IPS DF 6.9 (cell line): ENCODE measurements around the gene TRIM17.

Experiments
- DNase-seq: peaks from one replicate; pipeline ENCODE4 v3.0.0-alpha.2; 2013; ENCODE audit warnings: low read depth, low spot score
- H3K27ac ChIP-seq: one replicate; pipeline ENCODE4 v1.5.1; 2013; ENCODE audit warnings: low read length, control low read depth
- H3K27me3 ChIP-seq: 2 replicates; pipeline ENCODE4 v1.6.1; 2013; ENCODE audit warnings: mild to moderate bottlenecking, low read length; ENCODE audit not compliant: control insufficient read depth, insufficient read depth
- H3K36me3 ChIP-seq: 2 replicates; pipeline ENCODE4 v1.6.1; 2013; ENCODE audit warnings: low read length; ENCODE audit not compliant: control insufficient read depth, insufficient read depth
- H3K4me1 ChIP-seq: 2 replicates; pipeline ENCODE4 v1.6.1; 2013; ENCODE audit warnings: low read length; ENCODE audit not compliant: control insufficient read depth, insufficient read depth
- H3K4me3 ChIP-seq: 2 replicates; pipeline ENCODE4 v1.5.1; 2013; ENCODE audit warnings: mild to moderate bottlenecking, low read length
- H3K9me3 ChIP-seq: 2 replicates; pipeline ENCODE4 v1.6.1; 2013; ENCODE audit warnings: low read length, inconsistent platforms; ENCODE audit not compliant: control insufficient read depth, insufficient read depth
- WGBS: extraction: QIAGEN DNeasy Blood & Tissue Kit; methylation state at CpG from one replicate; pipeline ENCODE4 v1.1.7; 2013; ENCODE audit warnings: mixed read lengths, missing lambda C conversion rate; ENCODE audit not compliant: insufficient read length, insufficient coverage; 5-methylcytosine and 5-hydroxymethylcytosine counted together

Gene TRIM17

DNA sequence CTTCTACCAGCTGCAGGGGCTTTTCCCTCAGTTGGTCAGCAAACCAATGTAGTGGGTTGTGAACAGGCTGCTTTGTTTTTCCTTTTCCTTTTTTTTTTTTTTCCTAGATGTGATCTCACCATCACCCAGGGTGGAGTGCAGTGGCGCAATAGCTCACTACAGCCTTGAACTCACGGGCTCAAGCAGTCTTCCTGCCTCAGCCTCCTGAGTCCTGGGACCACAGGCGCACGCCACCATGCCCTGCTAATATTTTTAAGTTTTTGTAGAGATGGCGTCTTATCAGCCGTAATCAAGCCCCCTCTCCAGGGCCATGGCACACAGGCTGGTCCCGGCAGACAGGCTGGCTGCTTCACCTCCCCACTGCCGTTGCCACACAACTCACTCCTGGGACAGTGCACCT lies 6.6 kb downstream of the TRIM17 start:
- no peaks in the 10 kb centered on the region for H3K36me3 ChIP-seq
- peaks cover 4% of the 10 kb centered on the region; the same call in 1 of the 2 replicates for H3K27me3 ChIP-seq
- no peak for DNase-seq
- WGBS, result no CpG with 5 or more reads among the region's 8 CpGs
- H3K4me3 ChIP-seq, result no peak overlapping the region
- no peaks in the 10 kb centered on the region for H3K9me3 ChIP-seq
- no peak overlapping the region for H3K27ac ChIP-seq
- peaks cover 10% of the 10 kb centered on the region for H3K4me1 ChIP-seq

DNA sequence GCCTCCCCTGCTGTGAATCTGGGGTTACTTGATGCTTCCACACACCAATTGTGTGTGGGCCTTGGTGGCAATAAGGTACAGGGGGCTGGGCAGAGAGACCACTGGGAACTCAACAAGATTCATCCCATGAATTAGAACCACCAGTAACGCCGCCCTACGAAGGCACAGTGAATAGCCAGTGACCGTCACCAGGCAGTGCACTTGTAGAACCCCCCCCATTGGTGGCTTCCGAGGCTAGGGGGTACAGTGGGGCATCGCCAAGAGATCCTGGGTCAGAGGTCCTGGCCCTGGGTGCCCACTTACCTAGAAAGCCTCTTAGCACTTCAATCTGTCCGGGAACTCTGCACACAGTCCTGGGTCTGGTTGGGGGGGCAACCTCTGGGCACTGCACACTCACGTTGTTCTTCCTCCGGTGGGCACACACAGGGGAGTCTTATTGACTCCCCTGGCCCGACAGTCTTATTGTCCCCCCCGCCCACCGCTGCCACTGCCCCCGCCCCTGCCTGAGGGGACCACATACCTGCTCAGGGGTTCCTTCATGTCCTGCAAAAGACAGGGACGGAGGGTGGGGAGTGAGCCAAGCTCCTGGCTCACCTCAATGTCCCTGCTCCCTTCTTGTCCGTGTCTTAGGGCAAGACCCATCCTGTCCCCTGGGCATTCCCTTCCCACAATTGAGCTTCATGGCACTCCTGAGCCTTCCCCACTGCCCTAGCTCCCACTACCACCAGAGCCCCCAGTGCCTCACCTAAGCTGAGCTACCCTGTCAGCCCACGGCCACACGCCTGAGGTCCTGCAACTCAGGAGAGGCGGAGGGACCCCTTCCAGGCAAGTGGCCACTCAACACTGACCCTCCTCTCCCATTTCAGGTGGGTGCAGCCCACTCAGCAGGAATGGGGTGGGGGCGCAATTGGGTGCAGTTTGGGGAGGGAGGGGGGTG lies 7.5 kb downstream of the TRIM17 start:
- WGBS, result no CpG with 5 or more reads among the region's 19 CpGs
- Histone ChIP-seq H3K27ac (no peak overlapping the region), H3K9me3 (no peaks in the 10 kb centered on the region), H3K4me1 (peaks cover 10% of the 10 kb centered on the region), H3K36me3 (no peaks in the 10 kb centered on the region), H3K27me3 (no peaks in the 10 kb centered on the region; the same call in 1 of the 2 replicates), H3K4me3 (no peak overlapping the region)
- no peak for DNase-seq

DNA sequence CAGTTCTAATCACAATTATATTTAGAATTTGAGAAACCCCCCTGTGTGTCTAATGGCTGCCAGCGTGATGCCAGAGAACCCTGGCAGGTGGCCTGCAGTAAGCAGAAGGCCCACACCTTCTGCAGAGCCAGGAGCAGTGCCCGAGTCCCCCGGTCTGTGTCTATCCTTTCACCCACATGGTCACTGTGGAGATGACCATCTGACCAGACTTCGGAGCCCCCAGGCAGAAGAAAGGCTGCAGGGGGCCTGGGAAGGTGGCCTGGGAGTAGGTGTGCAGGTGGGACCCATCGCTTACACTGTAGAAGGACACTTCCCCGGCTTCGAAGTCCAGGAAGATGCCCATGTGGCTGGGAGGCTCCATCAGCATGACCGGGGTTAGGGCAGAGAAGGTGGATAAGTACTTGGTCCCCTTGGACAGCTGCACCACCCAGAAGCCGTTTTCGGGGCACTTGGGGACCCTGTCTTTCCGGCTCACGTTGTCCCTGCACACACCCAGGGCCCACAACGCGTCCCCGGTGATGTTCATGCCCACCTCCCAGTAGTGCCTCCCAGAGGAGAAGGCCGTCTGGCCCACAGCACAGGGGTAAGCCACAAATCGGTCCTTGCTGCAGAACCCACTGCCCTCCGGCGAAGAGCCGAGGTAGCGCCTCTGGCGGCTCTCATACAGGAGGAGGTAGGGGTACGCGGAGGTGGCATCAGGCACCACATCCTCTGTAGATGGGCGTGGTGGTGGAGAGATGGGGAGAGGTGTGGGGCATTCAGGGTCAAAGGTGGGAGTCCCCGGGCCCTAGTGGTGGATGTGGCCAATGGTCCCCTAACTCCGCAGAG lies 8.4 kb downstream of the TRIM17 start:
- Histone ChIP-seq H3K4me3 (no peak overlapping the region), H3K36me3 (no peaks in the 10 kb centered on the region), H3K27ac (no peak overlapping the region), H3K27me3 (no peaks in the 10 kb centered on the region; the same call in 1 of the 2 replicates), H3K4me1 (peaks cover 10% of the 10 kb centered on the region), H3K9me3 (no peaks in the 10 kb centered on the region)
- DNase-seq, result no peak
- no CpG with 5 or more reads among the region's 27 CpGs for WGBS

DNA sequence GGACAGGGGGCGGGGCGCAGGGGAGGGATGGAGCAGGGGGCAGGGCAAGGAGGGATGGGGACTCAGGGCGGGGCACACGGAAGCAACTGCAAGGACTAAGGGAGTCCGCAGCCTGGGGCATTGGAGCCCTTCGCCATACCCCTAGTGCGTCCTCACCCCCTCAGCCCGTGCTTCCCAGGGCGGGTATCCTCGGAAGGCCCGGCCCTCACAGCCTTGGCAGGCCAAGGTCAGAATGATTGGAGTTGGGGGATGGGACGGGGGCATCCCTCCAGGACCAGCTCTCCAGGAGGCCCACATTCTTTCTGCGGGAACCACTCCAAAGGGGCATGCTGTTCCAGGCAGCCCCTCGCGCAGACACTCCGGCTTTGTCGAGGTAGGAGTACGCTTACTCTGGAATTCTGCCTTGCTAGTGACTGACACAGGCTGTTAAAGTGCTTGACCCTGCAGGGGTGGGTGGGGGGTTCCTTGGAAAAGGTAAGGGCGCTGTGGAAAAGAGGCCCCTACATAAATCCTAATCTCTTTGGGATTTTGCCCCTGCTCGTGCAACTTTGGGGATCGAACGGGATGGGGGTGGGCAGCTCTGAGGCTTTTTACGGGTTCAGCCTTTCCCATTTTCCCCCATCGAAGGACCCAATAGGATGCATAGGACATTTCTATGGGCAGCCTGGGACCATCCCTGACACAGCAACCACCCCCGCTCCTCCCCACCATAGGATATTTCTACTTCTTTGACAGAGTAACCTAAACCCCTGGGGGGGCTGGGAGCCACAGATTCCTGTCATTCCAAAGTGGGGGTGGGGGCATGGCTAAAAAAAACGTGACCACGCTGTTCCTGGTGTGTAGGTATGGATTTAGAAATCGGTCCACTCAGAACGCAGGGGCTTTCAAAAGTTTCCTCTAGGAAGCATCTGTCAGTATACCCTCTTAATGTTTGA lies 9.3 kb downstream of the TRIM17 start:
- WGBS, result no CpG with 5 or more reads among the region's 29 CpGs
- Histone ChIP-seq H3K4me1 (peaks cover 10% of the 10 kb centered on the region), H3K9me3 (no peaks in the 10 kb centered on the region), H3K36me3 (no peaks in the 10 kb centered on the region), H3K27me3 (no peaks in the 10 kb centered on the region; the same call in 1 of the 2 replicates), H3K27ac (no peak overlapping the region), H3K4me3 (peak overlapping the region; percentile 74)
- no peak for DNase-seq

DNA sequence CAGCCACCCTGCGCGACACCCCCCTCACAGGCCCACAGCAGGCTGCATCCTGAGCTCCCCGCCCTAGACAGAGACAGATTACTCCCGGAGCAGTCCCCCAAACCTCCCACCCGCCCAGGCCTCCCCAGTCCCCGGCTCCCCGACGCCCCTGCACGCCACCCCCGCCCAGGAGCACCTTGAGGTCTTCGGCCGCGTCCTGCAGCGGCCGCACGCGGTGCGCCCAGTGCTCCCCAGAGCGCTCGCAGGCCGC lies 10.8 kb downstream of the TRIM17 start:
- WGBS, result no CpG with 5 or more reads among the region's 21 CpGs
- no peak for DNase-seq
- Histone ChIP-seq H3K4me1 (peaks cover 10% of the 10 kb centered on the region), H3K36me3 (peaks cover 3% of the 10 kb centered on the region; the same call in 1 of the 2 replicates), H3K9me3 (no peaks in the 10 kb centered on the region), H3K4me3 (peak overlapping the region; percentile 99), H3K27ac (no peak overlapping the region), H3K27me3 (no peaks in the 10 kb centered on the region; the same call in 1 of the 2 replicates)

DNA sequence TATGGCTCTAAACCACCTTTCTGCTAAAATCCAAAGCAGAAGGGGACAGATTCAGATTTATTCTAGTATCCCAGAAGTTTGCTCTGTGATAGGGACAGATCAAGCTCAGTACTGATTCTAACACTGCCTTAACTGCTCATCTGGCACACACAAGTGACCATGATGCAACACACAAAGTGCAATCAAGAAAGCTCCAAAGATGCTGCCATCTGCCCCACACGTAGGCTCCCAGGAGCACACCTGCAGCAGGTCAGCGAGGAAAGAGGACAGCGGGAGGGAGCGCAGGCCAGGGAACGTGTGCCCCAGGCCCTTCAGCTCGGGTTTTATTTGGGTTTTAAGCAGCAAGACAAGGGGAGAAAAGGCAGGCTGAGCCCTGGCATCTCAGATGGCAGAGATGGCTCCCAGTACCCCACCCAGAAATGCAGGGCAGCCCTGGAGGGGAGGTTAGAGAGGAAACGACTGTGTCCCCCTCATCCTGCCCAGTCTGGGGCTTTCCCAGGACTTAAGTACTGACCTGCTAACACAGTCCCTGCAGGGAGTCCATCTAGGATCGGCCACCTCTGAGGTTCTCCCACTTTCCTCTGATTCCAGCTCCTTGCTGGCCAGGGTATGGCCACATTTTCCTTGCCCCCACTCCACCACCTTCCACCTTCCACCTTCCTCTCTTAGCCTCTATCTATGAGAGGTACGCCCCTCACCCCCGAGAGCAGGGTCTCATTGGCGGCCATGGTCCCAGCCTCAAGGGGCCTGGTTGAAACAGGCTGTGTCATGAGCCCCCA lies 11.3 kb downstream of the TRIM17 start:
- H3K4me3 ChIP-seq, result peak overlapping the region; percentile 99; the same call in 1 of the 2 replicates
- DNase-seq, result no peak
- no peak overlapping the region for H3K27ac ChIP-seq
- H3K27me3 ChIP-seq, result no peaks in the 10 kb centered on the region; the same call in 1 of the 2 replicates
- H3K36me3 ChIP-seq, result peaks cover 7% of the 10 kb centered on the region; the same call in 1 of the 2 replicates
- WGBS, result no CpG with 5 or more reads among the region's 11 CpGs
- H3K4me1 ChIP-seq, result peaks cover 10% of the 10 kb centered on the region
- H3K9me3 ChIP-seq, result no peaks in the 10 kb centered on the region

DNA sequence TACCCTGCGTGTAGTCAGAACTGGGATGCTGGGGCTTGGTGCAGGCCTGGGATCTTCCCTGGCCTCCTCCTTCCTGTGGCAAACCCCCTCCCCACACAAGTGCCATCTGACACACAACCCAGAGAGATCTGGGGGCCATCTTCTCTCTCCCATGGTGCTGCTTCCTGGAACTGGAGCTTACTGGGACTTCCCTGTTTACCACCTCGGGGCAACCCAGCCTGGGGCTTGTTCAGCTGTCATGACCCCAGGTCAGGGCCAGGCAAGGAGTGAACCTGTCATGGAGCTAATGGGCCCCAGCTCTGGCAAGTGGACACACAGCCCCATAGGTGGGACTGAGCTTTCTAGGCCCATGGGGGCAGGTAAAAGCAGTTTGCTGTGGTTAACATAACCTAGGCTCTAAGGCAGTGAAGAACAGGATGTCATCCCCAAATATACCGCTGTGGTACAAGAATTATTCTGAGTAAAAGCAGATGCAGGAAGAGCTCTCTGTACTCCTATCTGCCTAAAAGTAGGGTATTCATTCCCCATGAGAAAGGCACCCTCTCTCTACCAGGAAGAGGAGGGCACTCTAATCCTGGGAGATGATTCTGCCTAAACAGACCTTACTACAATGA lies 12.4 kb downstream of the TRIM17 start:
- peaks cover 13% of the 10 kb centered on the region; the same call in 1 of the 2 replicates for H3K36me3 ChIP-seq
- H3K4me3 ChIP-seq, result no peak overlapping the region
- no CpG with 5 or more reads among the region's 3 CpGs for WGBS
- H3K9me3 ChIP-seq, result no peaks in the 10 kb centered on the region
- no peak overlapping the region for H3K27ac ChIP-seq
- H3K4me1 ChIP-seq, result peaks cover 8% of the 10 kb centered on the region
- no peaks in the 10 kb centered on the region for H3K27me3 ChIP-seq
- DNase-seq, result no peak

DNA sequence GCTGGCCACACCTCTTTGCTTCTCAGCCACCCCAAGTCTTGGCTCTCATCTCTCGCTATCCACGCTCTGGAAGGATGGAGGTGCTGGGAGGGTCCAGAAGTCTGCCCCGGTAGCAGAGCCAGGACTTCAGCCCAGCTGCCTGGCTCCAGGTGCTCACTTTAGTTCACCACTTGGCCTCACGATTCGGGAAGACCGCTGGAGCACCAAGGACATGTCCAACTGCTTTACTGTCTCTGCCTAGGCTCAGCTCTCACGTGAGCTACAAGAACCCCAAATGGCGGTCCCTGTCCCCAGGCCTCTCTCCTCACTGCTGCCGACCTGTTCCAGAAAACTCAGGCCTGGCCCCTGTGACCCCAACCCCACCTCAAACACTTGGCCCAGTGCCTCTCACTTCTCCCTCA lies 13.4 kb downstream of the TRIM17 start:
- peaks cover 5% of the 10 kb centered on the region for H3K4me1 ChIP-seq
- no peaks in the 10 kb centered on the region for H3K27me3 ChIP-seq
- no peak for DNase-seq
- H3K9me3 ChIP-seq, result no peaks in the 10 kb centered on the region
- no peak overlapping the region for H3K4me3 ChIP-seq
- peaks cover 16% of the 10 kb centered on the region for H3K36me3 ChIP-seq
- no peak overlapping the region for H3K27ac ChIP-seq
- no CpG with 5 or more reads among the region's 9 CpGs for WGBS

DNA sequence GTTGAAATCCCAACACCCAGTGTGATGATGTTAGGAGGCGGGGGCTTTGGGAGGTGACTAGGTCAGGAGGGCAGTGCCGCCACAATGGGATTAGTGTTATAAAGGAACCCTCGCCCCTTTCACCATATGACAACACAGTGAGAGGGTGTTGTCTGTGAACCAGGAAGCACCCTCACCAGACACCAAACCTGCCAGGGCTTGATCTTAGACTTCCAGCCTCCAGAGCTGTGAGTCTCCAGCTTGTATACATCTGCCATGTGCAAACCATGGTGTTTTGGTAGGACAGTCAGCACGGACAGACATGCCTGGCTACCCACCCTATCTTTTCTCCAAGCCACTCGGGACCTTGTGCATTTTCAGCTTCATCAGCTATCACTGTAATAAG lies 14.0 kb downstream of the TRIM17 start:
- H3K4me3 ChIP-seq, result no peak overlapping the region
- H3K27me3 ChIP-seq, result no peaks in the 10 kb centered on the region
- H3K27ac ChIP-seq, result no peak overlapping the region
- no CpG with 5 or more reads among the region's 5 CpGs for WGBS
- H3K36me3 ChIP-seq, result peaks cover 16% of the 10 kb centered on the region
- no peak for DNase-seq
- no peaks in the 10 kb centered on the region for H3K9me3 ChIP-seq
- H3K4me1 ChIP-seq, result peaks cover 2% of the 10 kb centered on the region; the same call in 1 of the 2 replicates
